ENCODE data around the gene PRR9. TPM values are rescaled to one million over a fixed set of nuclear protein-coding genes. Genes with fewer than 3 reads are reported as not detected.

PRR9 gene
- total and polyA plus RNA-seq, 12 donors = not detected

DNA sequence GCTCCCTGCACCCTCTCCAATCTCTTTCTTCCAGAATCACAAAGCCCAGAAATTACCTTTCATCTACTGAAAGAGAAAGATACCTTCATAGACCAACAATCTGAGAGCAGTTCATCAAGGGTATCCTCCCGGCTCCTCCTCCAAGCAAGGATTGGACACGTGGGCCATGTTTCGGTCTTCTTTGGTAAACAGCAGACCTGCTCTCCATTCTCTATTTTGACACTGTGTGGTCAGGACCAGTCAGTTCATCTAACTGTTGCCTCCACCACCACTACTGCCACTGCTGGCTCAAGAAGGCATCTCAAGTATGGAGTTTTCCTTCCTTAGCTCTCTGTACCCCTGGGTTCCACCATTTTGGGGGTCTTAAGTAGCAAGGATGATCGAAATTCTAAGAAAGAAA, 22.2 kb upstream of the PRR9 start:
- H3K4me3 ChIP-seq = no peak overlapping the region
- 75 to 85% (median 80%) methylated on average over 4 of the region's 4 CpGs for WGBS, 4 donors
- DNase-seq = no peak
- no peak overlapping the region for H3K27ac ChIP-seq
- no peaks in the 10 kb centered on the region for H3K9me3 ChIP-seq (replicated peaks in 1 of 3)
- H3K4me1 ChIP-seq (replicated peaks in 1 of 2) = no peaks in the 10 kb centered on the region
- no peak for TF ChIP-seq POLR2A (IDR thresholded peaks at IDR 0.05)
- TF ChIP-seq, protein P1, sequence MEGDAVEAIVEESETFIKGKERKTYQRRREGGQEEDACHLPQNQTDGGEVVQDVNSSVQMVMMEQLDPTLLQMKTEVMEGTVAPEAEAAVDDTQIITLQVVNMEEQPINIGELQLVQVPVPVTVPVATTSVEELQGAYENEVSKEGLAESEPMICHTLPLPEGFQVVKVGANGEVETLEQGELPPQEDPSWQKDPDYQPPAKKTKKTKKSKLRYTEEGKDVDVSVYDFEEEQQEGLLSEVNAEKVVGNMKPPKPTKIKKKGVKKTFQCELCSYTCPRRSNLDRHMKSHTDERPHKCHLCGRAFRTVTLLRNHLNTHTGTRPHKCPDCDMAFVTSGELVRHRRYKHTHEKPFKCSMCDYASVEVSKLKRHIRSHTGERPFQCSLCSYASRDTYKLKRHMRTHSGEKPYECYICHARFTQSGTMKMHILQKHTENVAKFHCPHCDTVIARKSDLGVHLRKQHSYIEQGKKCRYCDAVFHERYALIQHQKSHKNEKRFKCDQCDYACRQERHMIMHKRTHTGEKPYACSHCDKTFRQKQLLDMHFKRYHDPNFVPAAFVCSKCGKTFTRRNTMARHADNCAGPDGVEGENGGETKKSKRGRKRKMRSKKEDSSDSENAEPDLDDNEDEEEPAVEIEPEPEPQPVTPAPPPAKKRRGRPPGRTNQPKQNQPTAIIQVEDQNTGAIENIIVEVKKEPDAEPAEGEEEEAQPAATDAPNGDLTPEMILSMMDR (IDR thresholded peaks at IDR 0.05) = no peak
- H3K27me3 ChIP-seq = no peaks in the 10 kb centered on the region
- no peaks in the 10 kb centered on the region for H3K36me3 ChIP-seq (replicated peaks in 1 of 2)
- intact Hi-C loops (cut with DNase I) = no loop called here

DNA sequence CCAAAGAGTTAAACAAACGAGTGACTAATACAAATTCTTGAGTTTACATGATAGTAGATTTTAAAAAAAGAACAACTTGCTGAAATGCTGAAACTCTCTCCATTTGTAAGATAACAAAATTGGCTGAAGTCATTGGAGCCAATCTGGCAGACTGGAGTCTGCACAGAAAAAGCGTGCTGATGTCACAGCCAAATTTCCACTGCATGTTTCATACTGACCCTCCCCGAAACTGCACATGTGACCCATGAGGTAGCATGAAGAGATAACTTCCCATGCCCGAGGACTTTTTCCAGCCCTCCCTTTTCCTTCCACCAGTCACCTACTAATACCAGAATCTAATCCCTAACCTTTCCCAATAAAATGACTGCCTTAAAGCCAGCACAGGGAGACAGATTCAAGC, 15.4 kb upstream of the PRR9 start:
- Histone ChIP-seq H3K27ac (no peak overlapping the region), H3K36me3 (replicated peaks in 1 of 2) (no peaks in the 10 kb centered on the region), H3K4me3 (no peak overlapping the region), H3K27me3 (no peaks in the 10 kb centered on the region), H3K9me3 (replicated peaks in 1 of 3) (no peaks in the 10 kb centered on the region), H3K4me1 (replicated peaks in 1 of 2) (no peaks in the 10 kb centered on the region)
- 52 to 63% (median 61%) methylated on average over 4 of the region's 4 CpGs for WGBS, 4 donors
- peak in 3 of 7 donors; percentile 10 to 31 (median 22) for DNase-seq
- TF ChIP-seq, protein P1 (IDR thresholded peaks at IDR 0.05) = no peak
- no peak for TF ChIP-seq POLR2A (IDR thresholded peaks at IDR 0.05)
- intact Hi-C loops (cut with DNase I) = no loop called here

DNA sequence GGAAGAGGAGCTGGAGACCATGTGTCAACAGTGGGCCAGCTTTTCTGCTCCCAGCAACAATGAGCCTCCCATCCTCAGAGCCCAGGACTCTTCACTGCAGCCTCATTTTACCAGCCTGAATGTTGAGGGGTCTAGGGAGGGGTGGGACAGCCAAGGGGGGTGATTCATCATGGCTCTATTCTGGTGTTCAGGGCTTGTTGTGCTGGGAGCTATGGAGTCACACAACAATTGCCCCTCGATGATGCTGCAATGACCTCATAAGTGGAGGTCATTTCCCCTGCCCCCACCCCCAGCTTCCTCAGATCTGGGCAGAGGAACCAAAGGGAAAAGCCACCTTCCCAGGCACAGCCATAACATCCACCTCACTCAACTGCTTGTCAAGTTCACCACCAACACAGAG, 14.3 kb upstream of the PRR9 start, which contains the start of gene LELP1:
TSS of gene LELP1 (plus strand) at position 301 of the 400 bp plus-strand sequence. CDS start 1,278 bp downstream, outside the sequence.
- Histone ChIP-seq H3K36me3 (replicated peaks in 1 of 2) (no peaks in the 10 kb centered on the region), H3K9me3 (replicated peaks in 1 of 3) (no peaks in the 10 kb centered on the region), H3K4me3 (no peak within 1 kb of the TSS), H3K4me1 (replicated peaks in 1 of 2) (no peaks in the 10 kb centered on the region), H3K27me3 (no peaks in the 10 kb centered on the region), H3K27ac (no peak within 1 kb of the TSS)
- no peak for TF ChIP-seq POLR2A (IDR thresholded peaks at IDR 0.05)
- TF ChIP-seq, protein P1 (IDR thresholded peaks at IDR 0.05) = no peak
- intact Hi-C loops (cut with DNase I) = no loop called here
- DNase-seq = no peak
- WGBS, 4 donors = 43 to 72% (median 62%) methylated on average over 1 of the region's 1 CpG

DNA sequence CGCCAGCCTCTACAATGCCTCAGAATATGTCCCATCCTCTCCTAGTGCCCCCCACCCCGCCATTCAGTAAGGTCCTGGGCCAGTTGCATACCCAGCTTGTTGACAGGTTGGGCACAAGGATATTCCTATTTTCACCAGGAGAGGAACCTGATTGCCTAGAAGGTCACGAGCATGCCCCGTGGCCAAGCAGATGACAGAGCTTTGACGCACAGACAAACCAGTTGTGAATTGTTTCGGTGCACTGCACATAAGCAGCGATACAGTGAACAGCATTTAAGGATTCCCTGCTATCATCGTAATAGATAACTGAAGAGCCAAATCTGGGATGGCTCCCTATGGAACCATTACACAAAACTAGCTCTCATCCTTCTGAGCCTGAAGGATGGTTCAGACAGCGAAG, 10.8 kb upstream of the PRR9 start:
- Histone ChIP-seq H3K4me3 (no peak overlapping the region), H3K4me1 (replicated peaks in 1 of 2) (no peaks in the 10 kb centered on the region), H3K27me3 (no peaks in the 10 kb centered on the region), H3K36me3 (replicated peaks in 1 of 2) (no peaks in the 10 kb centered on the region), H3K27ac (no peak overlapping the region), H3K9me3 (replicated peaks in 1 of 3) (no peaks in the 10 kb centered on the region)
- WGBS, 4 donors = 87 to 94% (median 91%) methylated on average over 9 of the region's 9 CpGs
- intact Hi-C loops (cut with DNase I) = no loop called here
- no peak for TF ChIP-seq POLR2A (IDR thresholded peaks at IDR 0.05)
- TF ChIP-seq, protein P1 (IDR thresholded peaks at IDR 0.05) = no peak
- DNase-seq = no peak
